NCI-H2227 treated with DMSO at 0.1 percent for 48 hours (cell line): Measurements from ENCODE around the gene WASL.

ENCODE experiments used
- DNase-seq: peaks from one replicate; lab custom pipeline; 2025; lab: John Stamatoyannopoulos, UW

The WASL gene

DNA sequence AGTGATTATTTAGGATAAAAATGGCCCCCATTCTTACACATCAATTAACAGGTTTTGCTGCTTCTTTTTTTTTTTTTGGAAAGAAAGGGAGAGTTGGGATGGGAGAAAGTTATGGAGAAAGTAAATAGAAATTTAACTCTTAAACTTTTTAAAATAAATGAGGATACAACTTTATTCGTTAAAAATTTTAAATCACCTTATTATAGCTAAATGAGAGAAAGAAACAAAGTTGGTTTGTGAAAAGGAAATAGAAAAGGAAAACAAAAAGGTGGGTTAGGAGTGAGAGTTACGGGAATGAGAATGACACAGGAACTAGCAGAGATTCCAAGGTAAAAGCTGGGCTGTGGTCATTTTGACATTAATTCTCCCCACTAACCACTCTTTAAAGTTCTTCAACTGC lies 58.3 kb downstream of the WASL start:
- DNase-seq, result no peak

- no peak for DNase-seq
These were observed 59.6 kb downstream of the WASL start for GRCh38 chr7:123689250-123689649.

- no peak for DNase-seq
These were observed 61.1 kb downstream of the WASL start for GRCh38 chr7:123687727-123688126.

- DNase-seq, result no peak
These were observed 61.6 kb downstream of the WASL start for GRCh38 chr7:123687161-123687560.

- DNase-seq, result peak; percentile 44
These were observed 66.1 kb downstream of the WASL start for GRCh38 chr7:123682690-123683089.

GRCh38 chr7:123681561-123681960 lies 67.2 kb downstream of the WASL start:
- no peak for DNase-seq

GRCh38 chr7:123680580-123680979 lies 68.2 kb downstream of the WASL start:
- no peak for DNase-seq

- DNase-seq, result no peak
These were observed 69.2 kb downstream of the WASL start for GRCh38 chr7:123679614-123680013.

DNA sequence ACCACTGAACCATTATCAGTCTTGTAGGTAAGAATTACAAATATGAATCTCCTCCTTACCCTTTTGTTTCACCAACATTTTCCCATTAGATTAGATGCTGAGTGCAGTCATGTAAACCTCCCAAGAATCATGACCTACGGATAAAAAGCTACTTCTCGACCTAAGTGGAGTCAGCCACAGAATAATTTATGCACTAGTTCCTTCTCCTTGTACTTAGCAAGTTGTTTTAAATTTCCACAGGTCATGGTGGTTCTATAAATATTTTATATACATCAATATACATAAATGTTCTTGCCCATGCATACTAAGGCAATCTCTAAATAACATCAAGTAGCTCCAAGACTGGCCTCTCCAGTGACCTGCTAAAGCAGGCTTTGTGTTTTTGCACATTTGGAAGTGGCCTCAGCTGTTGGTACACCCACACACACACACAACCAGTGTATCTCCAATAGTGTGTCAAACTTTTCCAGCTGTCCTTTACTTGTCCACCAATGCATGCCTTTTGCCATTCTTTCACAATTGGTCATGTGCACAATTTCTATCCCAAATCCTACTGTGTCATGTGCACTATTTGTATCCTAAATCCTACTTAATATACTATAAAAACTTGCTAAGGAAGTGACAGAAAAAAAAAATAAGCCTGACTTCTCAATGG lies 71.6 kb downstream of the WASL start:
- DNase-seq, result no peak

GRCh38 chr7:123675181-123675473 lies 73.7 kb downstream of the WASL start:
- DNase-seq, result no peak

- DNase-seq, result no peak
These were observed 74.2 kb downstream of the WASL start for GRCh38 chr7:123674399-123675180.

DNA sequence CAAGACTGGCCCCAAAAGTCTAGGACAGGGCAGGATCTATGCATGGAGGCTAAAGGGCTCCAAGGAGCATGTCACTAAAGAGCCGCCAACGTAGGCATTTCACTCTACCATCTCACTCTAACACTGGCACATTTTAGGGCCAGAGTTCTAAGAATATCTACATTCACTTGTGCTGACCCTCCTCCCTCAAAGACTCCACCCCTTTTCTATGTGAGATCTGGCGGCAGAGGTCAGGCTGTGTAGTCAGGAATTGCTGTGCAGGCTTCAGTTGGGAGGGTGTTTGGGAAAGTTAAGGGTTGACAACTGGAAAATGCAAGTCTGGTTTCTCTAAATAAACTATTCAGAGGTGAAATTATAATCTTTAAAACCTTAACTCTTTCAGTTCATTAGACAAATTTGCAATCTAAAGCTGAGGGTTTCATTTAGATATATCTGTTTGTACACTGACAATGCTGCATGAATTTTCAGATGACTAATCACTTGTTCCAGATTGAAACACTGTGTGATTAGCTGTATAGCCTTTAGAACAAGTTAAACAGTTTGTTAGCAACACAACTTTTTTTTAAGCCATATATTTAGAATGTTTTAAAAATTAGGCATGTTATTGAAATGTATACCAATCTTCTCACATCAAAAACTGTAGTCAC lies 74.9 kb downstream of the WASL start:
- DNase-seq, result no peak

GRCh38 chr7:123673137-123673732 lies 75.6 kb downstream of the WASL start:
- no peak for DNase-seq

DNA sequence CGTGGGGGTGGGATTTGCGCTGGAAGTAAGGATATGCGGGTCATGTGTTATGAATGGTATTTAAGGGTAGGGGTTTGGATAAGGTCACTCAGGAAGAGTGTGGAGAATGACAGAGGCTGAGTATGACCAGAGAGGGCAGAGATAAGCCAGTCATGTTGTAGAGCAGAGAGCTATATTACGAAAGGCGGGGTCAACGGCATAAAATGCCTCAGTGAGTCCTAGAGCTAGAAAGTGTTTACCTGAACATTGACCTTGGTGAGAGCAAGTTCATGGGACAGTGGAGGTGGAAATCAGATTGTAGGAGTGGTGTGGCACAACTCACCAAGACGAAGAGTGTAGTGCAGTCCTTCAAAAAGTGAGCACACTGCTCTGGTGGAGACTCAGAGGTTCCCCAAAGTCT lies 79.3 kb downstream of the WASL start:
- DNase-seq, result no peak

GRCh38 chr7:123666492-123666891 lies 82.3 kb downstream of the WASL start:
- DNase-seq, result peak; percentile 5

DNA sequence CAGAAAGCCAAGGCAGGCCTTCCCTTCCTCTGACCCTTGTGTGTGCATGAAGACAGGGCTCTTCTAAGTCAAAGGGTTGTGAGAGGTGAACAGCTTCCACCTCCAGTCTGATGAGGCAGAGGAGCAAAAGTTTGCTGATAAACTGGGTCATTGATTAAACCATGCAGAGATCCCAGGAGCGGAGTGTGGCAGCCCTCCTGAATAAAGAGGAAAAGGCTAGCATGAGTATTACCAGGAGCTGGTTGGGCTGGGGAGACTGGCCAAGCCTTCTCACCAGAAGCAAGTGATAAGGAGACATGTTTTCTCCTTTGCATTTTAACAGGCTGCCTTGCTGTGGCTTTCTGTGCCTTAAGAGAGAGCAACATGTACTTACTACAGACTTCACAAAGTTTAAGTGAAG lies 82.9 kb downstream of the WASL start:
- DNase-seq, result no peak

DNA sequence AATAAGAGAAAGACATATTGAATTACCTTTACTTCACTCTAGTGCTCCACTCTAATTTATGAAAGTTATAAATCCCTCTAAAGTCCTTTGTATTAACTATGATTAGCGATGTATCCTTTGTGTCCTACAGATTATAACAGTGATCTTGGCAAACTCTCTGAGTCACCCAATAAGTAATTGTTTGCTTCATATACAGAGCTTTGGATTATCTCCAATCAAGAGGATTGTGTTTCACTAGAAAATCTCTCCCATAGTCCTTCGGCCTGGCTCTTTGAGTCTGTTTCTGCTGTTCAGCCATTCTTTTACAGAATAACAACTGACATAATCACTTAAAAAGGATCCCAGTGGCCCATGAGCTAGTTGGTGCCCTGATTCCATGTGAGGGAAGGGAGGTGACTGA lies 83.6 kb downstream of the WASL start:
- no peak for DNase-seq

GRCh38 chr7:123663200-123663599 lies 85.6 kb downstream of the WASL start:
- DNase-seq, result no peak

- no peak for DNase-seq
These were observed 86.0 kb downstream of the WASL start for GRCh38 chr7:123662755-123663154.

- no peak for DNase-seq
These were observed 86.5 kb downstream of the WASL start for GRCh38 chr7:123662293-123662692.

DNA sequence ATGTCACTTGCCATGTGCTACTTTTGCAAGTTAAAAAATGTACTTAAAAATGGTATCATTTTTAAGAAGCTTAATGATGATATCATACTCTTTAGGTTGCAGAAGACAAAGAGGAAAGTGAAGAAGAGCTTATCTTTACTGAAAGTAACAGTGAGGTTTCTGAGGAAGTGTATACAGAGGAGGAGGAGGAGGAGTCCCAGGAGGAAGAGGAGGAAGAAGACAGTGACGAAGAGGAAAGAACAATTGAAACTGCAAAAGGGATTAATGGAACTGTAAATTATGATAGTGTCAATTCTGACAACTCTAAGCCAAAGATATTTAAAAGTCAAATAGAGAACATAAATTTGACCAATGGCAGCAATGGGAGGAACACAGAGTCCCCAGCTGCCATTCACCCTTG lies 87.0 kb downstream of the WASL start:
- DNase-seq, result no peak

- no peak for DNase-seq
These were observed 88.1 kb downstream of the WASL start for GRCh38 chr7:123660514-123661354.
